GM12865 (cell line): Measurements from ENCODE around the gene CABLES1.

Source experiments
- DNase-seq: peaks from one replicate; pipeline ENCODE4 v3.0.0; 2010; ENCODE audit warnings: low read depth
- H3K4me3 ChIP-seq: 2 replicates; pipeline ENCODE4 v1.5.1; 2011; ENCODE audit warnings: mild to moderate bottlenecking, low read depth, low read length, control low read depth
- TF ChIP-seq, protein P1 (sequence below): IDR thresholded peaks from 2 replicates; pipeline ENCODE4 v1.5.1; 2011; ENCODE audit warnings: low read length, control low read depth, low read depth, inconsistent platforms; ENCODE audit not compliant: insufficient read depth; ENCODE audit errors: missing control alignments

The CABLES1 gene

DNA sequence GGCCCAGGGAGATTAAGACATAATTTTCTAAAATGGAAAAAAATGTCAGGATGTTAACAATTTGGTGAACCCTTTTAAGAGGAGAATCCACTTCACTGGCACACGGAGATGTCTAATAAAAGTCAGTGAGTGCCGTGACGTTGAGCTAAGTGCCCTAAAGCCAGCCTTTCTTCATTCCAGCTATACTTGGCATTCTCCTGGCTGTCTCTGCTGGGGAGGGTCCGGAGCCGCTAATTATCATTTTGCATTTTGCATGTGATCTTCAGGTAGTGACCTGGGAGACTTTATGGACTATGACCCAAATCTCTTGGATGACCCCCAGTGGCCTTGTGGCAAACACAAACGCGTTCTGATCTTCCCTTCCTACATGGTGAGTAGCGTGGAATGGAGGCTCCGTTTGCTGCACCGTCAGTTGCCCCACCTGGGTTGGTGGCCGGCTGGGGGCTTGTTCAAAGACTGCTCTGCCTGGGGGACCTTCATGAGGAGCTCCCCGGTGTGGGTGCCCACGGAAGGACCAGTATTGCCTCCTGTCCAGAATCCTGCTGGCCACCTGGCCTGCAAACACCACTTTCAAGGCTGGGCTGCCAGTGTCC, 101.7 kb downstream of the CABLES1 start:
- TF ChIP-seq, protein P1, sequence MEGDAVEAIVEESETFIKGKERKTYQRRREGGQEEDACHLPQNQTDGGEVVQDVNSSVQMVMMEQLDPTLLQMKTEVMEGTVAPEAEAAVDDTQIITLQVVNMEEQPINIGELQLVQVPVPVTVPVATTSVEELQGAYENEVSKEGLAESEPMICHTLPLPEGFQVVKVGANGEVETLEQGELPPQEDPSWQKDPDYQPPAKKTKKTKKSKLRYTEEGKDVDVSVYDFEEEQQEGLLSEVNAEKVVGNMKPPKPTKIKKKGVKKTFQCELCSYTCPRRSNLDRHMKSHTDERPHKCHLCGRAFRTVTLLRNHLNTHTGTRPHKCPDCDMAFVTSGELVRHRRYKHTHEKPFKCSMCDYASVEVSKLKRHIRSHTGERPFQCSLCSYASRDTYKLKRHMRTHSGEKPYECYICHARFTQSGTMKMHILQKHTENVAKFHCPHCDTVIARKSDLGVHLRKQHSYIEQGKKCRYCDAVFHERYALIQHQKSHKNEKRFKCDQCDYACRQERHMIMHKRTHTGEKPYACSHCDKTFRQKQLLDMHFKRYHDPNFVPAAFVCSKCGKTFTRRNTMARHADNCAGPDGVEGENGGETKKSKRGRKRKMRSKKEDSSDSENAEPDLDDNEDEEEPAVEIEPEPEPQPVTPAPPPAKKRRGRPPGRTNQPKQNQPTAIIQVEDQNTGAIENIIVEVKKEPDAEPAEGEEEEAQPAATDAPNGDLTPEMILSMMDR = no peak
- DNase-seq = no peak
- no peak overlapping the region for H3K4me3 ChIP-seq

DNA sequence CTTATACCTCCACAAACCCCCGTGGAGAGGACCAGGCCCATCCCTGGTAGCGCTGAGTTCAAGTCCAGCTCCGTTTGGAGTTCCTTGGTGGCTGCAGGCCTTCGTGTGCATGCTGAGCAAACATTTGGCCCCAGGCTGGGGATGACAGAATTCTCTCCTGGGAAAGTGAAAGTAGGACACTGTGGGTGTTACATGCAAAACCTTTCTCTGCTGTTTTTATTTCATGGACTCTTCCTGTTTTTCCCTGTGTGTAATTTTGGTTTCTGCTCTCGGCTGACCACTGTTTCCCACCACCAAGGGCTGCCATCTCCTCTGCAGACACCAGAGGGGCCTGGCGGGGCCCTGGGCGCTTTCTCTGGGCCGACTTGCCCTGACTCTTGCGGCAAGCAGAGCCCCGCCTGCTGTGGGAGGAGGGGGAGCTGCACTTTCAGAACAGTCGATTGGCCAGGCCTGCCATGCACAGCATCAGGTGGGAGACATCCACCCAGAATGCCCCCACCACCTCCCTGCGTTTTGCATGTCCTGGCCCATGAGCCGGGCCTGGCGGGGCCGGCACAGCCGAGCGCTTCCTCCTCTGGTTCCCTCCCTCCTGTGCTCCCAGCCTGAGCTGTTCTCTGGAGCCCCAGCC, 102.4 kb downstream of the CABLES1 start:
- DNase-seq = peak; percentile 91
- TF ChIP-seq, protein P1 = peak; percentile 37
- no peak overlapping the region for H3K4me3 ChIP-seq

DNA sequence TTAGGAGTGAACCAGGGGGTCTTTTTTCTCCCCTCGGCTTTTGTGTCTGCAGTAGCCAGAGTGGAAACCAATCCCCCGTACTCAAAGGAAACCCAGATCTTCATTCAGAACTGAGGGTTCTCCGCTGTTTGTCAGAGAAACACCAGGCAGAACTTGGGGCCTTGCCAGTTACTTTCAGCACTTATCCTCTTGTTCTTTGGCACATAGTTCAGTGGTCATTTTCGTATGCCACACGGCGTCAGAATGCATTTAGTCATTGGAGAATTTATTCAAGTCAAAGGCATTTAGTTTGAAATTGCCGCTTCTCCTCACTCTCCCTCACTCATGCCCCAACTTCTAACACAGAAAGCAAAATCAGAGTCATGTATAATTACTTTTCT, 102.9 kb downstream of the CABLES1 start:
- DNase-seq = no peak
- TF ChIP-seq, protein P1 = no peak
- H3K4me3 ChIP-seq = no peak overlapping the region

DNA sequence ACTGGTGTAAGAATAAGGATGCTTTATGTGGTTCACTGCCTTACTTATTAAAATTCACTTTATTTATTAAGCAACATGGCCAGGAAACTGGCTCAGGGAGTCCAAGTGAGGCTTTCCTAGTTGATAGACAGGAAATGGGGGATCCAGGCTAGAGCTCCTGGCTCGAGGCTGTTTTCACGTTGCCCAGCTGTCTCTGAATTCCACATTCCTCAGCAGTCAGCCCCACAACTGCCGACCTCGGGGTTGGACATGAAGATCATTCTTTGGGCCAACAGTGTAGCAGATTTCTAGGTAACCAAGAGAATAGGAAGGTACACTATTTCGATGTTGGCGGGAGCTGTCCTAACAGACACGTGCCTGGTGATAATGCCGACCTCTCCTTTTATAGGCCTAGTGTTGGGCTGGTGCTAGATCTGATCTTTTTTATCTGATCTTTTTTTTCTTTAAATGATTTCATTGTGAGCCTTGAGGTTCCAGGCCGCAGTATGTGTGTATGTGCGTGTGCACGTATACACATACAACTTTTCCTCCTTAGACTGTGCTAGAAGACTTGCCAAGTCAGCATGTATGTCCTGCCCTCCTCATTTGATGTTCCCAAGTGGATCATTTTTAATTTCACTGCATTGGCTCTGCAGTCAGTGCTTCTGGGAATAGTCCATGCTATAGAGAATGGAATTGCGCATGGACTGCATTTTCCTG, 103.5 kb downstream of the CABLES1 start:
- no peak overlapping the region for H3K4me3 ChIP-seq
- TF ChIP-seq, protein P1 = no peak
- DNase-seq = no peak

DNA sequence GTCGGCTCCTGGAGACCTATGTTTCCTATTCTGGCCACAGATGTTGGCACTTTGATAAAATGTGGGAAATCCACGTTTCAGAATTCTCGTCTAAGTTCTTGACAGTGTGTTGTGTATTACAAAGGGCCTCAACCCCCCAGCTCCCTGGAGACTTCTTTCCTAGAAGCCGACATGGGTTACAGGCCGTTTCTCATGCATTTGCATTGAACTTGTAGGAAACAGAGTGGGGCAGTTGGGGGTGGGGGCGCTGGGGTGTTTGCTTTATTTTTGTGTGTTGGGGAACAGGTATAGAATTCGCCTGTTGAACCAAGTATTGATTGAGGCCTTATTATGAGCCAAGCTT, 104.0 kb downstream of the CABLES1 start:
- DNase-seq = no peak
- TF ChIP-seq, protein P1 = no peak
- H3K4me3 ChIP-seq = no peak overlapping the region

DNA sequence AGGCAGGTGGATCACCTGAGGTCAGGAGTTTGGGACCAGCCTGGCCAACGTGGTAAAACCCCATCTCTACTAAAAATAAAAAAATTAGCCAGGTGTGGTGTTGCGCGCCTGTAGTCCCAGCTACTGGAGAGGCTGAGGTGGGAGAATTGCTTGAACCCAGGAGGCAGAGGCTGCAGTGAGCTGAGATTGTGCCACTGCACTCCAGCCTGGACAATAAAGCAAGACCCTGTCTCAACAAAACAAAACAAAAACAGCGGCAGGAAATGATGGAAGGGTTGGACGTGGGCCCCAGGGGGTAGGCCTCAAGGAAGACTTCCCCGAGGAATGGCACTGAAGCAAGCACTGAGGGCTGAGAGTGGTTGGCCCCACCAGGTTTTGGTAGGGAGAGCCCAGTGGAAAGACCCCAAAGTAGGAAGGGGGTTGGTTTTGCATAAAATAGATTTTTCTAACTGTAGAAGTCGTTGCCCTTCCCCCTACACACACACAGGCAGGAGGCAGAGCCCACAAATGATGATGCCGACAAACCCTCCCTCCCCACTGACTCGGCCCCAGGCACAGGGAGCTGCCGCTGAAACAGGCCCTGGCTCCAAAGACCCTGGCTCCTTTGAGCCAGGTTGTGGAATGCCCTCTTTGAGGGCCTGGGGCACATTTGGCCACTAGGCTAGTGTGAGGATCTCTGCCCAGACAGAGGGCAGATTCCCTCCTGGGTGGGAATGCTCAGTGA, 104.8 kb downstream of the CABLES1 start:
- H3K4me3 ChIP-seq = no peak overlapping the region
- DNase-seq = no peak
- TF ChIP-seq, protein P1 = no peak
